Measurements from ENCODE around the gene NLGN4X. TPM values are rescaled to one million over a fixed set of nuclear protein-coding genes. Genes with fewer than 3 reads are reported as not detected.
"Not testable (repeated sequence)": the region's sequence is repeated elsewhere in the genome, so short reads cannot be mapped to it uniquely, and the experiment has no call there.

The NLGN4X gene
- total RNA-seq, 1 donor from 2014 or later: 0.94 TPM

GRCh38 chrX:6005856-6006255 lies 222.8 kb downstream of the NLGN4X start:
- DNase-seq (ENCODE audit: low read depth): no peak

GRCh38 chrX:6004529-6004928 lies 224.1 kb downstream of the NLGN4X start:
- peak; percentile 21 for DNase-seq (ENCODE audit: low read depth)

- DNase-seq (ENCODE audit: low read depth): no peak
Measured at GRCh38 chrX:6002056-6002455, 226.6 kb downstream of the NLGN4X start.

- DNase-seq (ENCODE audit: low read depth): no peak
Measured at GRCh38 chrX:5998901-5999300, 229.8 kb downstream of the NLGN4X start.

DNA sequence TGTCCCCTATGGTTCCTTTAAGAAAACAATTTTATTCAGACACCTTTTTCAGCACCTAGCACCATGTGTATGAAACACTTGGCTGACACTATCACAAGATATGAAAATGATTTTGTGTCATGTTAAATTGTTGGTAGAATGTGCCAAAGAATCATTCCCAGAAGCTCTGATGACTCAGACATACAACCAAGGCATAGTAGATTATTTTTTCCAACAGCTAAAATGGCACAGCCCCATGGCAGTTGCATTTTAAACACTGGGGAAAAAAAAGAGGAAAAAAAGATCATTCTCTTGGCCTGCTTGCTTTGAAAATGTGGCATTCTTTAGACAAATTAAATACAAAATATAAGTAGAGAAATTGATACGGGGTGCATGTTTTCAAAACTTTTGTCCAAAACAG lies 230.2 kb downstream of the NLGN4X start:
- DNase-seq (ENCODE audit: low read depth): no peak

DNA sequence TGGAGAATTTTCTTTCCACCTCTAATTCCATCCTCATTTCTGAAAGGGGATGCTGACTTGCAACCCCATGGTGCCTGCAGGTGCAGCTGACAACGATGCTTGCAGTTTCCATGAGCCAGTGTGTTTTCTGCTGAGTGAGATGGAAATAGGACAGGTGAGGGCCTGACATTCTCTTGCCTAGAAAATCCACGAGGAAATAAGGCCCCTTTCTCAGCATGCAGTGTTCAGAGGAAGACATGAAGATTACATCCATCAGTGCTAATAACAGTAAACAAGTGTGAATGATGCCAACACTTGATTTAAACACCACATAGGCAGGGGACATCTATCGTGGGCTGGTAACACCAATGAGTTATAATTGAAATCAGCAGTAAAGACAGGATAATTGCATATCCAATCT lies 237.3 kb downstream of the NLGN4X start:
- DNase-seq (ENCODE audit: low read depth): no peak

- no peak for DNase-seq (ENCODE audit: low read depth)
Measured at GRCh38 chrX:5979338-5979737, 249.3 kb downstream of the NLGN4X start.

DNA sequence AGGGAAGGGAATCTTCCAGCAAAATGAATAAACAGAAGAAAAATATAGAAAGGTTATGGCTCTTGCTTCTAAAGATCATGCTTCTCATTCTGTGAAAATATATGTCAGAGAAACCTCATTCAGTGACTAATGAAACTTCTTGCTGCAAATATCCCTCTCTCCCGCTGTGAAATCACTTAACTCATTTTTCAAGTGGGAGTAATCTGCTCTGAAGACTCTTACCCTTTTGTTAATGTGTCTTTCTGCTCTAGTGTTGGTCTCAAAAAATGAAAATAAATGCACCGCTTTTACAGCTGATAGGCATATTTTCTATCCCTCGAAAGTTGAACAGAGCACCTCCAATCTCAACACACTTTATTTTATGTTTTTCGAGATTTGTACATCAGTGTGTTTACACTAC lies 252.3 kb downstream of the NLGN4X start:
- no peak for DNase-seq (ENCODE audit: low read depth)

DNA sequence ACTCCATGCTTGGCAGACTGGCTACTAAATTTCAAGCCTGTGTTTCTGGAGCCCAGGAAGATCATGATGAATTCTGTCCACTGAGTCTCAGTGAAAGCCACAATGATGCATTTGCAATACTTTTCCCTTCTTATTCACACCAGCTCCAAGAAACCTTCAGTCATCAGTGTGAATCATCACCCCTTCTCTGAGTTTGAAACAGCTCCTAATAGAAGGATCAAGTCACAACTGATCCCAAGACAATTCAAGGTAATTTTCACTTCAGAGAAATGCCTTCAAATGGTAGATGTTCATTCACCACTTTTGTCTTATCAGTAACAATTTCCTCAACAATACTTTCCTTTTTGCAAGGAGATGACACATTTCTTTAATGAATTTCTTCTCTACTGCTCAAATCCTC lies 257.4 kb downstream of the NLGN4X start:
- DNase-seq (ENCODE audit: low read depth): no peak

DNA sequence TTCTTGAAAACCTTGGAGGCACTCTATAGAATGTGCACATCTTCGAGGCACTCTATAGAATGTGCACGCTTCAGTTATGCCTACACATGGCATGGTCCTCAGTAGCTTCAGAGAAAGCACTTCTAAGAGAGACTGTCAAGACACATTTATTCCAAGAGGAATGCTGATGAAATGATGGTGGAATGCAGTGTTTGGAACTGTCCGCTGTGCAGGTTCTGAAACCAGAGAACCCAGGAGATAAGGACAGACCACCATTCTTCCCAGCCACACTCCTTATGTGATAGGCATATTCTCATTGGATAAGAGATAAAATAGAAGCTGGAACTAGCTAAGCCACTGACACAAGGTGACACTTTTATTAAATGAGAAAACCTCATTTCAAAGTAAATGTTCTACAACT lies 263.3 kb downstream of the NLGN4X start:
- DNase-seq (ENCODE audit: low read depth): no peak

- no peak for DNase-seq (ENCODE audit: low read depth)
Measured at GRCh38 chrX:5959286-5959685, 269.4 kb downstream of the NLGN4X start.

GRCh38 chrX:5958523-5958922 lies 270.1 kb downstream of the NLGN4X start:
- no peak for DNase-seq (ENCODE audit: low read depth)

GRCh38 chrX:5957506-5957905 lies 271.2 kb downstream of the NLGN4X start:
- peak; percentile 0 for DNase-seq (ENCODE audit: low read depth)

- DNase-seq (ENCODE audit: low read depth): no peak
Measured at GRCh38 chrX:5936438-5936837, 292.2 kb downstream of the NLGN4X start.

- no peak for DNase-seq (ENCODE audit: low read depth)
Measured at GRCh38 chrX:5928224-5928623, 300.4 kb downstream of the NLGN4X start.

- no peak for DNase-seq (ENCODE audit: low read depth)
Measured at GRCh38 chrX:5916945-5917344, 311.7 kb downstream of the NLGN4X start.

- DNase-seq (ENCODE audit: low read depth): no peak
Measured at GRCh38 chrX:5915783-5916182, 312.9 kb downstream of the NLGN4X start.

- DNase-seq (ENCODE audit: low read depth): no peak
Measured at GRCh38 chrX:5907207-5907606, 321.5 kb downstream of the NLGN4X start.

DNA sequence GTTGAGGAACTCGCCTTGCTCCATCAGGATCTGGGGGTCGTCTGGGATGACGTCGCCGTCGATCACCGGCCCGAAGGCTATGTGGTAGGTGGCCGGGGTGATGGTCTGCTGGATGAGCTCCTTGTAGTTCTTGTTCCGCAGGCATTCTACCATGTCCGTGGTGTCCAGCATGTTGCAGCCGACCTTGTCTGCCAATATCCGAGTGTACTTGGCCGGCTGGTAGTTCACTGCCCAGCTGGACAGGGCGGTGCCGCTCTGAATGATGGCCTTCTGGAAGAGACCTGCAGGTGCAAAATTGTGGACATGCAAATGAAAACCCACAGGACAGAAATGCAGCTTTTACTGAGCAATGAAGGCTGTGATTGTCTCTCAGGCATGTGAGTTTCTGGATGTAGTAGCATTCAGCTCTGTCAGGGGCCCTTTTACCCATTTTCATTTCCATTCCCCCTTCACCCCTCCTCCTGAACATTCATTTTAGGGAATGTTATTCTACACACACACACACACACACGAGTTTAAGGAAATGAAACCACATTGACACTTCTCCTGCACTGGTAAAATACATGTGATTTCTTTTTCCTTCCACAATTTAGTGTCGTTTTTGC lies 325.0 kb downstream of the NLGN4X start:
- not testable (repeated sequence) for DNase-seq (ENCODE audit: low read depth)

- DNase-seq (ENCODE audit: low read depth): no peak
Measured at GRCh38 chrX:5898463-5898862, 330.2 kb downstream of the NLGN4X start.

- no peak for DNase-seq (ENCODE audit: low read depth)
Measured at GRCh38 chrX:5891378-5891777, 337.3 kb downstream of the NLGN4X start.

DNA sequence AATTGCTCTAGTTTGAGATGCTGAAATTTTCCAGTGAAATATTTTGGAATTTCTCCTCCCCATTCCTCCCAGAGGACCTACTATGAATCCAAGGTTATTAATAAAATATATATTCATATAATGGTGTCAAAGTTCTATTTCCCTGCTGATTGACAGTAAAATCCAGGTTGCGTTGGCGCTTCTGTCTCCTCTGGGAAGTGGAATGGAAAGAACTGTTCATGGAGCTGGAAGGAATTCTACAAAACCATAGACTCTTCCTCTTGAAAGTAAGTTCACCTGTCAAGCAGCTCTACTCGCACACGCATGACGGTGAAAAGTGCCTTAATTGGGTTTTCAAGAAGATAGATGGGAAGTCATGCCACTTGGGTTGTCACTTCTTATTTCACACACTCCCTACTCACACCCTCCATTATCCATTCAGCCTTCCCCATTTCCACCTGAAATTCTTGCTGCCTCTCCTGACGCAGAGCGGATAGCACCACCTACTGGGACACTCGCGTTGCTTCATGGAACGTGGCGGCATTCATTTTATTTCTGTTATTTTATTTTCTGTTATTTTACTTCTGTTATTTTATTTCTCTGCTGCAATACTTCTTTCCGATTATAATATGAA lies 351.6 kb downstream of the NLGN4X start:
- peak; percentile 0 for DNase-seq (ENCODE audit: low read depth)

DNA sequence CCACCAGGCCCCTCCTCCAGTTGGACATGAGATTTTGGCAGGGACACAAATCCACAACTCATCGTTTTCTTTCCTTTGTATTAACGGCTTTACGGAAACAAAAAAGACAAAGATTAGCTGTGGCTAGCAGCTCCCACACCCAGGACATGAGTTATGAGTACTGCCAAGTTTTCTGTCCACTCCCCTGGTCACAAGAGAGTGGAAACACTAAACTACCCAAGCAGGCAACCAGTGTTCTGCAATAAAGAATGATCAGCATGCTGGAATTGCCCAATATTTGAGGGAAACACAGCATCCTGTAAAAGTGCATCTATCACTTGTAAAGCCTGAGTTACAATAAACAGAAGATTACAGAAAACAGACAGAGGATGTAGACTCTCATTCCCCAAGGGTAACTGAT lies 358.4 kb downstream of the NLGN4X start:
- peak; percentile 0 for DNase-seq (ENCODE audit: low read depth)

DNA sequence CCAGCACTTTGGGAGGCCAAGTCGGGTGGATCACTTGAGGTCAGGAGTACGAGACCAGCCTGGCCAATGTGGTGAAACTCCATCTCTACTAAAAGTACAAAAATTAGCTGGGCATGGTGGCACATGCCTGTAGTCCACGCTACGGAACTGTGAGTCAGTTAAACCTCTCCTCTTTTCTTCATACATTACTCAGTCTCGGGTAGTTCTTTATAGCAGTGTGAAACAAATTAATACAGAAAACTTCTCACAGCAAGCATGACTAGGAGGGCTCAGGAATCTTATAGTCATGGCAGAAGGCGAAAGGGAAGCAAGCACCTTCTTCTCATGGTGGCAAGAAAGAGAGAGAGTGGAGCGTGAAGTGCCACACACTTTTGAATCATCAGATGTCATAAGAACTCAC lies 358.9 kb downstream of the NLGN4X start:
- DNase-seq (ENCODE audit: low read depth): no peak
